GM12873 (cell line): ENCODE results near the gene DRD1.

Experiments
- CTCF ChIP-seq: IDR thresholded peaks from 2 replicates; pipeline ENCODE4 v1.5.1; 2012; ENCODE audit warnings: low read depth, mild to moderate bottlenecking, moderate library complexity, low read length, control low read depth; ENCODE audit not compliant: insufficient read depth; ENCODE audit errors: missing control alignments

Gene DRD1

DNA sequence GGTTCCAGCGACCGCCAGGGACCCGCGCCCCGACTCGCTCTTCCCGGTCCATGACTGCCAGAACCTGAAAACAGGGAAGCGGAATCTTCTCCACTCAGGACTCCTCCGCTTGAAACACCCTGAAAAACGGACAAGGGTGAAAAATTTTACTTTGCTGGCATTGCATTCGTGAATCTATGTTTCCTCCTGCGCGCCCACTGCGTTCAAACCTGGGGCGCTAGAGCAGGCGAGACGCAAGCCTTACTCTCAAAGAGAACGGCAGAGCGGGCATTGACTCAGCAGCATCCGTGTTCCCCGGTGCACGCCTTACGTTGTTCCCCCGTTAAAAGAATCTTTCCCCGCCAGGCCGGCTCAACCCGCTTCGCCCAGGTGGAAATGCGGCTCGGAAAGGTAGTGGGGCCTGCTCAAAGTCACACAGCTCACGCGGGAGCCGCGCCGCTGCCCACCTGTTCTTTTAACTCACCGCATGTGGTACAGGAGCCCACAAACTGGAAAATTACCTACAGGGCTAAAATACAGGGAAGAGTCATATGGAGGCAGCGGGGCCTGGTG lies 999 bp upstream of the DRD1 start:
- TF ChIP-seq CTCF: no peak

- TF ChIP-seq CTCF: no peak
Observed at GRCh38 chr5:175443514-175444059, 395 bp downstream of the DRD1 start.

DNA sequence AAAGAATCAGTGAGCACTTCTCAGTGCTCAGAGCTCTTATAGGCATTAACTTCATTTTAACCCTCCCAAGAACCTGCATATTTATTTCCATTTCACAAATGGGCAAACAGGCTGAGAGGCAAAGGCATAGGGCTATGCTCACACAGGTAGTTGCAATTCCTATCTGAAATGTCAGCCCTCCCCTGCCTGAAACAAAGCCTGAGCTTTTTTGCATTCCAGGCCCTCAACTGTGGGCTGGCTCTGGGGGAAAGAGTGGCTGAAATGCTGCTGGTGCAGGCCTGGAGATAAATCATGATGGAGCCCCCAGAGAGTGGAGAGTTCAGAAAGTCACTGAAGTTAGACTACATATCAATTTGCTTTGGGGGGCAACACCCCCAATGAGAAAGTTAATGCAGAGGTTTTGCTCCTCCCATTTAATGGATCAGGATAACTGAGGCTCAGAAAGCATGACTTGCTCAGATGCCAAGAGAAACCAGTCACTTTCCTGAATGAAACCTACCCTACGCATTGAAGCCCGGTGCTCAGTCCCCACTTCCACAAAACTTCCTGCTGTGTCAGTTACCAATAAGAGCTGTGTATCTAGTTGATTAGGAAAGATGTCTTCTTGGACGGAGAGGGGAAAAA lies 5.6 kb downstream of the DRD1 start:
- TF ChIP-seq CTCF: no peak

GRCh38 chr5:175436359-175436758 lies 7.6 kb downstream of the DRD1 start:
- TF ChIP-seq CTCF: no peak

GRCh38 chr5:175434800-175435199 lies 9.2 kb downstream of the DRD1 start:
- no peak for TF ChIP-seq CTCF

- TF ChIP-seq CTCF: no peak
Observed at GRCh38 chr5:175427762-175428161, 16.2 kb downstream of the DRD1 start.

DNA sequence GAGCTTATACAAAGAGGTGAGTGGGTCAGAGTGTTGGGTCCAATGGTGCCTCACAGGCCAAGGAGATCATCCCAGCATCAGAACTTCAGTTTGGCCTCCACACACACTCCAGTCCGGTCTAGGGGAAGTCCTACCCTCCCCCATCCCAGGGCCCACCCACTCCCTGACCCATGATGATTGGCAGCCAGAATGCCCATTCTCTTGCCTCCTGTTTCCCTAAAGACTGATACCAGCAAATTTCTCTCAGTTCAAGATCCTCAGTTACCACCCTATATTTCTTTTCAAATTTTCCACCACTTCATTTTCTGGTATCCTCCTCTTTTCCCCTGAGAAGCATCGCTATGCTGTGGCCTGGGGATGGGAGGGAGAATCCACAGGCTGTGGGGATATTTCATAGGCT lies 21.9 kb downstream of the DRD1 start:
- no peak for TF ChIP-seq CTCF
